HUDEP-2 (cell line): ENCODE data around the gene ATOX1.
"Not testable (repeated sequence)": the region's sequence is repeated elsewhere in the genome, so short reads cannot be mapped to it uniquely, and the experiment has no call there.

Experiments
- DNase-seq, 76 experiments: peaks; one replicate each; lab custom pipeline; 2025; ENCODE audit not compliant: unreplicated experiment in 76 of 76; lab: John Stamatoyannopoulos, UW

Gene ATOX1

DNA sequence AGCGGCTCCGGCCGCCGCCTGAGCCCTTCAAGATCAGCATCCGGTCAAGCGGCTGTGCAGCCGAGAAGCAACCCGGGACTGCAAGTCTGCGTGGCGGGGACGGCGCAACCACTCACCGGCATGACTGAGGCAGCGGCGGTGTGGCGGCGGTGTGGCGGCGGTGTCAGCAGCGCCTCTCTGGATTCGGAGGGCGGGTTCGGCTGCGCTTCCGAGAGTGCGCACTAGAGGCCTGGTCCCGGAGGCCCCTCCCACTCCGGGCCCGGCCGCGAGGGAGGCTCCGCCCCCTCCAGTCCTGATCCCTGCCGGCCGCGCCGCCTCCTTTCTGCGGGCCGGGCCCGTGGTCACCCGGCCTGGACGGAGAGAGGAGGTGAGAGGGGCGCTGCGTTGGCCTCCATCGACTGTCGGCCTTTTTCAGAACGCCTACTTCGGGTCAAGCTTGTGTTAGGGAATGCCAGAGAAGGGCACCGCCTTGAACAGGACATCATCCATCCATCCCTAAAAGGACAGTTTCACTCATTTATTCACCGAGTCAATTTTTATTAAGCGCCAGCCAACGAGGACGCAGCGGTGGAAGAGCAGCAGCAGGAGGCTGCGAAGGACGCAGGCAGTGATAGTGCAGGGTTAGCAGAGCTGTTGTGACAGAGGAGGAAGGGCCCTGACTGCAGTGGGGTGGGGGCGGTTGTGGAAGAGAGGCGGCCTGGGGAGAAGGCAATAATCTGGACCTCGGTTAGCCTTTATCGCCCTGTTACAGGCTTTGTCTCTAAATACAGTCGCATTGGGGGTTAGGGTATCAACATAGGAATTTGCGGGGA is at the start of gene ATOX1:
Gene ATOX1, minus strand, starts transcription at position 202 of the 812 bp plus-strand sequence. Its CDS starts 80 bp downstream, at position 122.
- peak in 74 of 76 experiments; percentile 8 to 91 (median 77) for DNase-seq

- DNase-seq = no peak
Observed at GRCh38 chr5:151805414-151806223, 47.2 kb upstream of the ATOX1 start.

DNA sequence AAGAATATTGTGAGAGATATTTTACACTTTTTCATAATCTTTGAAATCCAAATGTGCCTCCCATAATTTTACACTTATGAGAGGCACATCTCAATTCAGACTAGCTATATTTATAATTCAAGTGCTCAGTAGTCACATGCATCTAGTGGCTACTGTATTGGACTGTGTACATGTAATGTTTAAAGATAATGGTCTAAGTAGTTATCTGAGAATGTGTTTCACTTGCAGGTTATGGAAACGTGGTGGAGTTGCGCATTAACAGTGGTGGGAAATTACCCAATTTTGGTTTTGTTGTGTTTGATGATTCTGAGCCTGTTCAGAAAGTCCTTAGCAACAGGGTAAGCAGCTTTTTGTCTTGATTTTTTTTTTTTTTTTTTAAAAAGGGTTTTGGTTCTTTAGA is 42.1 kb upstream of the ATOX1 start:
- DNase-seq = no peak

DNA sequence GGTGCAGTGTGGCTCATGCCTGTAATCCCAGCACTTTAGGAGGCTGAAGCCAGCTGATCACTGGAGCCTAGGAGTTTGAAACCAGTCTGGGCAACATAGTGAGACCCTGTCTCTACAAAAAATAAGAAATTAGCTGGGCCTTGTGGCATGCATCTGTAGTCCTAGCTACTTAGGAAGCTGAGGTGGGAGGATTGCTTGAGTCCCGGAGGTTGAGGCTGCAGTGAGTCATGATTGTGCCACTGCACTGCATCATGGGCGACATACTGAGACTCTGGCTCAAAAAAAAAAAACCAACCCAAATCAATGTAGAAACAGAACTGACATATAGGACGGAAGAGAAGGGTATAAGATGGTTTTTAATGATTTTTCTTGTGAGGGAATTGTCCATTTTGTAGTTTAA is 41.0 kb upstream of the ATOX1 start:
- DNase-seq = no peak

- no peak for DNase-seq
Observed at GRCh38 chr5:151798674-151799073, 40.2 kb upstream of the ATOX1 start.

DNA sequence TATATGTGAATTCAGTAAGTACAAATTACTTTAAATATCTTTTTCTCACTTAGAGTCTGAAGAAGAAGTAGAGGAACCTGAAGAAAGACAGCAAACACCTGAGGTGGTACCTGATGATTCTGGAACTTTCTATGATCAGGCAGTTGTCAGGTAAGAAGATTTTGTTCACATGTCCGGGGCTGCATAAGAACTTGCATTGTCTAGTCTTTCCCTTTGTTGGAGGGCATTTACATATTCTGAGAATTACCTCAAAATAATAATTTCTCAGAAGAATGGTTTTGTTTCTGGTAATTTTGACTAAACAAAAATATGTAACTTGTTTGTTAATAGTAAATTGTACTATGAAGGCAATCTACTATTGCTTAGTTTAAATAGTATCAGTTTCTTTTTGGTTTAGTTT is 37.0 kb upstream of the ATOX1 start:
- DNase-seq = no peak

GRCh38 chr5:151793358-151793757 is 34.9 kb upstream of the ATOX1 start:
- DNase-seq = no peak

DNA sequence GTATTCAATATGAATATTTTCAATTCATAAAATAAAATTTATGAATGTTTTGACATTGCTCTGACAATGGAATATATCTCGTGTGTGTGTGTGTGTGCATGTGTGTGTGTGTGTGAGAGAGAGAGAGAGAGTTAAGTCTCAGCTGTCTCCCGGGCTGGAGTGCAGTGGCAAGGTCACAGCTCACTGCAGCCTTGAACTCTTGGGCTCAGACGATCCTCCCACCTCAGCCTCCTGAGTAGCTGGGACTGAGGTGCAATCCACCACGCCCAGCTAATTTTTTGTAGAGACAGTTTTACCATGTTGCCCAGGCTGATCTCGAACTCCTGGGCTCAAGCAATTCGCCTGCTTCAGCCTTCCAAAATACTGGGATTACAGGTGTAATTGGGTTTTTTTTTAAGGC is 29.4 kb upstream of the ATOX1 start:
- DNase-seq = no peak

DNA sequence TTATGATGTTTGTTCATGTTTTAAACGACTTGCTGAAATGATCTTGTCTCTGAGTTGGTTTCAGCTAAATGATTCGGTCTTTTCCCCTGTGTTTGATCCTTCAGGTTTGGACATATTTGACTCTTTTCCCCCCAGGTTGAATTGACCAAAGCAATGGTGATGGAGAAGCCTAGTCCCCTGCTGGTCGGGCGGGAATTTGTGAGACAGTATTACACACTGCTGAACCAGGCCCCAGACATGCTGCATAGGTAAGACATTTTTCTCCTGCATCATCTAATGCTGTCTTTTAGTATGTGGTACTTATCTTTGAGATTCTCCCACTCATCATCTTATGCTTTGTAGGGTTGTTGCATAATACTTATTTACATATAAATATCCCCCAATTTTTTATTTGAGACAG is 28.0 kb upstream of the ATOX1 start:
- no peak for DNase-seq

DNA sequence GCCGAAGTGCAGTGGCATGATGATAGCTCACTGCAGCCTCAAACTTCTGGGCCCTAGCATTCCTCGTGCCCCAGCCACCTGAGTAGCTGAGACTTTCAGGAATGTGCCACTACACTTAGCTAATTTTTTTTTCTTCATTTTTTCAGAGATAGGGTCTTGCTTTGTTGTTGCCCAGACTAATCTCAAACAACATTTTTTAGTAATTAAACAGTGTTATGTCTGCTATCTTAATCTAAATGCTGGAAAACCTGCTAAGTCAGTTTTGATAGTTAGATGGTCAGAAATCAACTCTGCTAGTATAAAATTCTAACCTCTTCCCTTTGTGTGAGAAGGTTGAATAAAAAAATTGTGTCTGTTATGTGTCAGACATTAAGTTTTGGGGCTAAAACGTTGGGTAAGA is 25.7 kb upstream of the ATOX1 start:
- no peak for DNase-seq

GRCh38 chr5:151783664-151784063 is 25.2 kb upstream of the ATOX1 start:
- DNase-seq = not testable (repeated sequence)

GRCh38 chr5:151781201-151781600 is 22.8 kb upstream of the ATOX1 start:
- DNase-seq = no peak

DNA sequence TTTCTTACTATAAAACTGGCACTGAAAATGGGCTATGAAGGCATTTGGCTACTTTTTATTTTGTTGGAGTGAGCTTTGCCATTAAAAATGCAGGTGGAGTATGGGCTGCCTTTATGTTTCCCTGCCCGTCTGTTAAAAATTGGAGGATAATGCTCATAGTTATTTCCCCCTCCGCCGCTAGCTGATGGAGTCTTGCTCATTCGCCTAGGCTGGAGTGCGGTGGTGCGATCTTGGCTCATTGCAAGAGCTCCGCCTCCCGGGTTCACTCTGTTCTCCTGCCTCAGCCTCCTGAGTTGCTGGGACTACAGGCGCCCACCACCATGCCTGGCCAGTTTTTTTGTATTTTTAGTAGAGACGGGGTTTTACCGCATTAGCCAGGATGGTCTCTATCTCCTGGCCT is 21.9 kb upstream of the ATOX1 start:
- DNase-seq = no peak

DNA sequence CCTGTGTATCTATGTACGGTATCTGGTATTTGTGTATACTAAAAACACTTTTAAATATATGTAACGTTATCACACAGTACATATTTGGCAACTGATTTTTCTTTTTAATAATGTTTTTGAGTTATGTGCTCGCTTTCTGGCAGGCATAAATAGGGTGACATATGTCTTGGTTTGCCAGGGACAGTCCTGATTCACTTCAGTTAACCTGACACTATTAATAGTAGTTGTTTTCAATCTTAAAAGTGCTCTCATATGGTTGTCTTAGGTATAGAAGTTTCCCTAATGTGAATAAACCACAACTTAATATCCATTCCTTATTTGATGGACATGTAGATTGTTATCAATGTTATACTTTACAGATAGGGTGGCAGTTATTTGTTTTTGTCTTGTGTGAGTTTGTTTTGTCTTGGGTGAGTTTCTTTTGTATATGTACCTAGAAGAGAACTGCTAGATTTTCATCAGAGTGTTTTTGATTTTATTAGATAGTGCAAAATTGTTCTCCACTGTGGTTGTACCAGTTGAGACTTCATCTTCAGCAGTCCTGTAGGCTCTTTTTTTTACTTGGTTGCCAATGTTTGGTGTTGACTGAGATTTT is 21.2 kb upstream of the ATOX1 start:
- DNase-seq = no peak

DNA sequence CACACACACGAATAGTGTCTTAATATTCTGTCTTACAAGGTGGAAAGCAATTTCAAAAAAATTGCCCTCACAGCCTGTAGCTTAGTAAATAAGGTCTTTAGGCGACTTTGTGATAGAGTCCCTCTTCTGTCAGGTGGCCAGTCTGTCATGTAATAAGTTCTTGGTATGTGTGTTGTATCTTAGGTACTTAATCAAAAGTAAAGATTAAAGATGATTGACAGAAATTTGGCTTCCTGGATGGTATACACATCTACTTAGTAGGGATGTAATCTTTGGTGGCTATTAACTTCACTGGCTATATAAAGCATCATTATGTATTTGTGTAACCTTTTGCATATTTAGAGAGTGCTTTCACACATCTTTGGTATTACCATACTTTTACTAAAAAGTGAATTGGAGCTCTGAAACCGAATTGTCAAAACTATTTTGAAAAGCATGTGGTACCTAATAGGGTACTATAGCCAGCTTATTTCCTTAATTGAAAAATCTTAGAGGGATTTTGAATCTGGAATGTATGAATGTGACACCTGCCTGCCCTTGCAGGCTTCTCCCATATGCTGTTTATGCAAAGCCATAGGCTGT is 16.7 kb upstream of the ATOX1 start:
- DNase-seq = no peak

- DNase-seq = peak in 4 of 76 experiments; percentile 4 to 37 (median 7)
Observed at GRCh38 chr5:151773951-151774350, 15.5 kb upstream of the ATOX1 start.

- DNase-seq = no peak
Observed at GRCh38 chr5:151772846-151773561, 14.6 kb upstream of the ATOX1 start.

DNA sequence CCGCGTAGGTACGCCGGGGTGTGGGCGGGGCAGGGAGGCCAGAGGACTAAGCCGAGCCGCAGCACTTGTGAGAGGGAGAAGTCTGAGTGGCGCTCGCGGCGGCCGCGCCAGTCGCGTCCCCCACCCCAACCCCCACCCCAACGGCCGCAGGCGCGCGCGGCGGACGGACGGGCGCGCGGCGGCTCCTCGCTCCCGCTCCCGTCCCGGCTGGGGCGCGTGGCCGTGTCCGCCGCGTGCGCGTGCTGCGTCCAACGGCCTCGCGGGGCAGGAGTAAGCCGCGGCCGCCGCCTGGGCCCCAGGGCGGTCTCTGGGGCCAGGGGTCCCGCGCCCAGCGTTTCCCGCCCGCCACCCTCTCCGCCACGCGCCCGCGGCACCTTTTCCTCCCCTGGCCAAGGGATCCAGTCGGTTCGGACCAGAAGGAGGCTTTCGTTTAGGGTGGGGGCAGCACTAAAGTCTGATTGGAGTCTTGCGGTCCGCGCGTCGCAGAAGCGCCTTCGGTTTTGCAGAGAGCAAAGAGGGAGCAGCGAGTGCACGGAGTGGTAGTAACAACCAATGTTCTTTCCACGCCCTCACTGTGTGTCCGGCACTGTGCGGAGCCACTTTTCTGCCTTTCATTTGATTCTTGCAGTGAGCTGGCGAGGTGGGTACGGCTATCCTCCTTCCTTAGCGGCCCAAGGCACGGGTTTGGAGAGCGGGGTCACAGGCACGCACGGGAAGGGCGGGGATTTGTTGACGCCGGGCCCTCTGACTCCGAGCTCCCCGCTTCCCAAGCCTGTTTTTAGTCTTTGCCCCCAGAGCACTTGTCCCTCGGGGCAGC is 13.8 kb upstream of the ATOX1 start:
- peak in 25 of 76 experiments; percentile 3 to 52 (median 28) for DNase-seq

DNA sequence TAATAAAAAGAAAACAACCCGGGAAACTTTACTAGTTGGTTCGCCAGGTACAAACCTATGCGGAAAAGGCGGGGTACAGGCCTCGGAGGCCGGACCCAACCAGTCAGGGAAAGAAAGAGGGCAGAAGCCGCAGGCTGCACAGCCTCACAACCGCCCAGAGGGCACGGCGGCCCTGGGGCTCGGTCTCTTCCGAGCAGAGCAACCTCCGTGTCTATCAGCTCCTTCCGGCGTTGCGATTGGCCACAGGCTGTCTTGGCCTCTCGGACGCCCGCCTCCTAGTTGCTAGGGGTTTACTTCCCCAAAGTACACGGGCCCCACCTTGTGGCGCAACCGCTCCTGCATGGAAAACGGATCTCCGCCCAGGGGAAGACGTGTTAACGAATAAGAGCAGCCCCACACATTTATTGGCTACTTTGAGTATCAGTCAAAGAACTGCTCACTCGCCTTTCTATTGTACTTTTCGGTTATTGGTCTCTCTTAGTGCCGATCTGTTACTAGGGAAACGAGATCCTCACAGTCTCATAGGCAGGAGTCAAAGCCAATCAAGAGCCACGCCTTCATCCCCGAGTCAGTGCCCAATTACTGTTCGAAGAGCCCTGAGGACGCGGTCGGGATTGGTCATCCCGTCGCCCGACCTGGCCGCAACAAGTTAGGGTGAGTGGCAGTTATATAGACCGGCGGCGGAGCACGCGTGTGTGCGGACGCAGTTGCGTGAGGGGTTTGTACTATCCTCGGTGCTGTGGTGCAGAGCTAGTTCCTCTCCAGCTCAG is 13.0 kb upstream of the ATOX1 start, which contains the start of gene G3BP1:
Gene G3BP1, plus strand, starts transcription at position 696 of the 770 bp plus-strand sequence. CDS start 14,667 bp downstream, outside the sequence.
- DNase-seq = peak; percentile 59 to 100 (median 99)
